Transverse colon (tissue), 4 donors: ENCODE measurements around the gene ANAPC16. TPM values are rescaled to one million over a fixed set of nuclear protein-coding genes. Genes with fewer than 3 reads are reported as not detected.

Experiments
- DNase-seq: peaks from one replicate; pipeline ENCODE4 v3.0.0-alpha.2; 2019
- H3K27ac ChIP-seq, 4 donors: fragments of 200-600 bp; sonication (generic); 2 replicates each; pipeline ENCODE4 v1.5.1; 2016 to 2018; ENCODE audit warnings: inconsistent platforms in 4 of 4
- H3K27me3 ChIP-seq: fragments of 200-600 bp; sonication (generic); 2 replicates; pipeline ENCODE4 v1.5.1; 2017; ENCODE audit warnings: inconsistent platforms
- H3K36me3 ChIP-seq, 4 donors: fragments of 200-600 bp; sonication (generic); 2 replicates each; pipeline ENCODE4 v1.5.1; 2017 to 2019; ENCODE audit warnings: inconsistent platforms in 4 of 4
- H3K4me1 ChIP-seq, 4 donors: fragments of 200-600 bp; sonication (generic); 2 replicates each; pipeline ENCODE4 v1.5.1; 2017 to 2020; ENCODE audit warnings: inconsistent platforms in 4 of 4
- H3K4me3 ChIP-seq, 4 donors: fragments of 200-600 bp; sonication (generic); 1 replicate in 1 of 4; 2 replicates in 3 of 4; pipeline versions ENCODE4 v1.5.1 to v1.6.1; 2017 to 2019; ENCODE audit warnings: inconsistent platforms in 4 of 4
- H3K9me3 ChIP-seq, 2 donors: fragments of 200-600 bp; sonication (generic); 2 replicates each; pipeline ENCODE4 v1.5.1; 2017 to 2019; ENCODE audit warnings: inconsistent platforms in 2 of 2
- EP300 ChIP-seq: sonication (generic); formaldehyde crosslinking; IDR thresholded peaks from one replicate; pipeline ENCODE4 v1.6.1; 2017; ENCODE audit warnings: antibody characterized with exemption, low read depth
- POLR2A ChIP-seq: fragments of 450-650 bp; IDR thresholded peaks from one replicate; pipeline ENCODE4 v1.6.1; 2016; ENCODE audit warnings: antibody characterized with exemption, mild to moderate bottlenecking, moderate library complexity
- POLR2AphosphoS5 ChIP-seq, 3 donors: sonication (generic); formaldehyde crosslinking; IDR thresholded peaks; one replicate each; pipeline ENCODE4 v1.6.1; 2016; ENCODE audit warnings: antibody characterized with exemption in 3 of 3
- WGBS, 2 donors: methylation state at CpG; one replicate each; pipeline ENCODE4 v1.1.5; 2018; ENCODE audit warnings: low coverage in 1 of 2; 5-methylcytosine and 5-hydroxymethylcytosine counted together
- in situ Hi-C, 4 donors: fragments of 200-750 bp; cut with MboI; loops; one replicate each; pipeline versions ENCODE4 v1.15.0 to v1.15.1; 2017; ENCODE audit warnings: low sequenced_read_pairs in 3 of 4, low pct_ligation_motif_present in 1 of 4, low pct_unique_long_range_greater_than_20kb in 1 of 4
- intact Hi-C: fragments of 100-400 bp; cut with DNase I; formaldehyde crosslinking; loops from one replicate; pipeline ENCODE4 v1.15.1; 2023; ENCODE audit warnings: low total_unique reads
- total RNA-seq, 4 donors: library from RNA; depleted of rRNA; stranded (reverse); fragments of >200 nt; gene quantifications; one replicate each; pipeline ENCODE4 v1.1.0, GENCODE V29; 2016
- TF ChIP-seq, protein P1 (sequence below), 5 experiments: fragments of 200-600 bp in 3 of 5; fragments of 450-650 bp in 2 of 5; sonication (generic) in 3 of 5; IDR thresholded peaks; 1 replicate in 2 of 5; 2 replicates in 3 of 5; pipeline ENCODE4 v1.5.1; 2016 to 2017; ENCODE audit warnings: antibody characterized with exemption in 5 of 5, inconsistent platforms in 3 of 5, mild to moderate bottlenecking in 2 of 5, moderate library complexity in 1 of 5

ANAPC16 gene
- total RNA-seq, 4 donors from 2014 or later, result 57.6 to 77.4 (median 65.5) TPM

DNA sequence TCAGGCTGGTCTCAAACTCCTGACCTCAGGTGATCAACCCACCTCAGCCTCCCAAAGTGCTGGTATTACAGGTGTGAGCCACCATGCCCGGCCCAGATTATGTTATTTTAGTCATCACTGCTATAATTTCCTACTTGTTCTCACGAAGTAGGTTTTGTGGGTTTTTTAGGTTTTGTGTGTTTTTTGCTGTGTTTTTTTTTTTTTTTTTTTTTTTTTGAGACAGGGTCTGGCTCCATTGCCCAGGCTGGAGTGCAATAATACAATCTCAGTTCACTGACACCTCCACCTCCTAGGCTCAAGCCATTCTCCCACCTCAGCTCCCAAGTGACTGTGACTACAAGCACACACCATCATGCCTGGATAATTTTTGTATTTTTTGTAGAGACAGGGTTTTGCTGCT lies 20.9 kb upstream of the ANAPC16 start:
- TF ChIP-seq POLR2AphosphoS5 (IDR thresholded peaks at IDR 0.05) (no peak), POLR2A (no peak), EP300 (no peak)
- TF ChIP-seq, protein P1, sequence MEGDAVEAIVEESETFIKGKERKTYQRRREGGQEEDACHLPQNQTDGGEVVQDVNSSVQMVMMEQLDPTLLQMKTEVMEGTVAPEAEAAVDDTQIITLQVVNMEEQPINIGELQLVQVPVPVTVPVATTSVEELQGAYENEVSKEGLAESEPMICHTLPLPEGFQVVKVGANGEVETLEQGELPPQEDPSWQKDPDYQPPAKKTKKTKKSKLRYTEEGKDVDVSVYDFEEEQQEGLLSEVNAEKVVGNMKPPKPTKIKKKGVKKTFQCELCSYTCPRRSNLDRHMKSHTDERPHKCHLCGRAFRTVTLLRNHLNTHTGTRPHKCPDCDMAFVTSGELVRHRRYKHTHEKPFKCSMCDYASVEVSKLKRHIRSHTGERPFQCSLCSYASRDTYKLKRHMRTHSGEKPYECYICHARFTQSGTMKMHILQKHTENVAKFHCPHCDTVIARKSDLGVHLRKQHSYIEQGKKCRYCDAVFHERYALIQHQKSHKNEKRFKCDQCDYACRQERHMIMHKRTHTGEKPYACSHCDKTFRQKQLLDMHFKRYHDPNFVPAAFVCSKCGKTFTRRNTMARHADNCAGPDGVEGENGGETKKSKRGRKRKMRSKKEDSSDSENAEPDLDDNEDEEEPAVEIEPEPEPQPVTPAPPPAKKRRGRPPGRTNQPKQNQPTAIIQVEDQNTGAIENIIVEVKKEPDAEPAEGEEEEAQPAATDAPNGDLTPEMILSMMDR (IDR thresholded peaks at IDR 0.05), result no peak
- H3K9me3 ChIP-seq, result no peaks in the 10 kb centered on the region
- intact Hi-C loops (no loop called here), in situ Hi-C loops (no loop called here)
- H3K27ac ChIP-seq, result no peak overlapping the region
- no peak overlapping the region for H3K4me3 ChIP-seq
- no peak for DNase-seq
- H3K4me1 ChIP-seq, result no peaks in the 10 kb centered on the region
- peaks cover 0 to 24% (median 8%) of the 10 kb centered on the region in 4 donors for H3K36me3 ChIP-seq
- WGBS, 2 donors, result 89 to 93% methylated on average over 2 of the region's 2 CpGs
- no peaks in the 10 kb centered on the region for H3K27me3 ChIP-seq

DNA sequence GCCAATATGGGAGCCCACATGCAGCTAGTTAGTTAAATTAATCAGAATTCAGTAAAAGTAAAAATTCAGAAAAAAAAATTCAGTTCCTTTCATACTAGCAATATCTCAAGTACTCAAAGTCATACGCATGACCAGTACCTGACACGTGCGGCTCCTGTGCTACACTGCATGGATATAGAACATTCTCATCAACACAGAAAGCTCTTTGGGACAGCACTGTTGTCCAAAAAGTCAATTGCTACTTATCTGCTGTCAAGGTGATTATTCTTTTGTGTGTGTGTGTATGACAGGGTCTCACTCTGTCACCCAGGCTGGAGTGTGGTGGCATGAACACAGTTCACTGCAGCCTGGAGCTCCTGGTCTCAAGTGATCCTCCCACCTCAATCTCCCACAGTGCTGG lies 14.9 kb upstream of the ANAPC16 start:
- Histone ChIP-seq H3K9me3 (no peaks in the 10 kb centered on the region), H3K36me3 (peaks cover 0 to 37% (median 11%) of the 10 kb centered on the region in 4 donors), H3K4me1 (no peaks in the 10 kb centered on the region), H3K27ac (no peak overlapping the region), H3K4me3 (no peak overlapping the region), H3K27me3 (no peaks in the 10 kb centered on the region)
- TF ChIP-seq, protein P1 (IDR thresholded peaks at IDR 0.05), result no peak
- no peak for TF ChIP-seq POLR2A
- no peak for TF ChIP-seq EP300
- TF ChIP-seq POLR2AphosphoS5 (IDR thresholded peaks at IDR 0.05), result no peak
- 96 to 98% methylated on average over 3 of the region's 3 CpGs for WGBS, 2 donors
- no peak for DNase-seq
- in situ Hi-C loops (loop anchor here in 1 of 4 donors (25.0 kb wide), 1 partner anchor 136 kb away; no protein-coding TSS in a partner anchor), intact Hi-C loops (no loop called here)

DNA sequence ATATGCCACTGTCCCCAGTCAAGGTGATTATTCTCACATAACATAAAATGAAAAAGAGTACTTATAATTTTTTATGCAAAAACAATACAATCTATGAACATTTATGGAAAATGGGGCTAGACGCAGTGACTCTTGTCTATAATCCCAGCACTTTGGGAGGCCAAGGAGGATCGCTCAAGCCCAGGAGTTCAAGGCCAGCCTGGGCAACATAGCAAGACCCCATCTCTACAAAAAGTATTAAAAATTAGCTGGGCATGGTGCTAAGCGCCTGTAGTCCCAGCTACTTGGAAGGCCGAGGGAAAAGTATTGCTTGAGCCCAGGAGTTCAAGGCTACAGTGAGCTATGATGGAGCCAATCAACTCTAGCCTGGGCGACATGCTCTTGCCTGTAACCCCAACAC lies 14.5 kb upstream of the ANAPC16 start:
- Histone ChIP-seq H3K9me3 (no peaks in the 10 kb centered on the region), H3K27me3 (no peaks in the 10 kb centered on the region), H3K27ac (no peak overlapping the region), H3K4me3 (no peak overlapping the region), H3K36me3 (peaks cover 0 to 33% (median 9%) of the 10 kb centered on the region in 4 donors), H3K4me1 (no peaks in the 10 kb centered on the region)
- TF ChIP-seq POLR2AphosphoS5 (IDR thresholded peaks at IDR 0.05) (no peak), EP300 (no peak), POLR2A (no peak)
- TF ChIP-seq, protein P1 (IDR thresholded peaks at IDR 0.05), result no peak
- in situ Hi-C loops, result loop anchor here in 1 of 4 donors (25.0 kb wide), 1 partner anchor 136 kb away; no protein-coding TSS in a partner anchor
- 93 to 97% methylated on average over 3 to 5 of the region's 5 CpGs for WGBS, 2 donors
- no peak for DNase-seq
- intact Hi-C loops, result no loop called here

DNA sequence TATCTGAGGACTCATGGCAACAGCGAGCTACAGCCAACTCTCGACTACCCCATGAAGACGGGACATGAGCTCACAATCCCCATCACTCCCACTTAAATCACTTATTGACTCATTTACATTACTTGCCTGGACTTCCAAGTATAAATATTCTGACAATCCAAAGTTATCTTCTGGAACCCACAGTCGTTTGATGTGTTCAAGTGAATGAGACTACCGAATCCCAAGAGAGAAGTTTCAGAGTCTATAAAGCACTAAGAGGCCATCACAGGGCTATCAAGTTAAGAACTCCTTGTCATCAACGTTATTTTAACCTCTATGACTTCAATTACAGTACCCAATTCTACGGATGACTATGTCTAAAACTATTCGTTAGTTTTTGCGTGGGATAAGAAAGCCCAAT lies 11.5 kb upstream of the ANAPC16 start:
- Histone ChIP-seq H3K9me3 (no peaks in the 10 kb centered on the region), H3K4me3 (no peak overlapping the region), H3K27me3 (no peaks in the 10 kb centered on the region), H3K36me3 (peaks cover 0 to 27% (median 7%) of the 10 kb centered on the region in 4 donors), H3K27ac (no peak overlapping the region), H3K4me1 (no peaks in the 10 kb centered on the region)
- WGBS, 2 donors, result 82 to 91% methylated on average over 8 to 9 of the region's 9 CpGs
- intact Hi-C loops (no loop called here), in situ Hi-C loops (loop anchor here in 1 of 4 donors (25.0 kb wide), 1 partner anchor 133 kb away; no protein-coding TSS in a partner anchor)
- DNase-seq, result no peak
- no peak for TF ChIP-seq POLR2AphosphoS5 (IDR thresholded peaks at IDR 0.05)
- TF ChIP-seq, protein P1 (IDR thresholded peaks at IDR 0.05), result no peak
- TF ChIP-seq POLR2A, result no peak
- no peak for TF ChIP-seq EP300
